HG02884 (cell line): ENCODE measurements around the gene U2AF1L4.
"Not testable (repeated sequence)": the region's sequence is repeated elsewhere in the genome, so short reads cannot be mapped to it uniquely, and the experiment has no call there.

Experiments used
- ATAC-seq: cut with Tn5 transposase; IDR thresholded peaks from one replicate; pipeline ENCODE4 v1.9.1; 2021; ENCODE audit warnings: mild to moderate bottlenecking, moderate library complexity; ENCODE audit not compliant: unreplicated experiment

The U2AF1L4 gene

GRCh38 chr19:35727956-35728706 lies 17.1 kb downstream of the U2AF1L4 start:
- ATAC-seq = no peak

- ATAC-seq = no peak
Observed at GRCh38 chr19:35727053-35727955, 17.9 kb downstream of the U2AF1L4 start.

GRCh38 chr19:35725216-35725861 lies 19.9 kb downstream of the U2AF1L4 start:
- no peak for ATAC-seq

GRCh38 chr19:35724560-35724959 lies 20.7 kb downstream of the U2AF1L4 start:
- no peak for ATAC-seq

- ATAC-seq = not testable (repeated sequence)
Observed at GRCh38 chr19:35724132-35724531, 21.1 kb downstream of the U2AF1L4 start.

GRCh38 chr19:35723671-35724070 lies 21.5 kb downstream of the U2AF1L4 start:
- ATAC-seq = no peak

GRCh38 chr19:35722897-35723296 lies 22.3 kb downstream of the U2AF1L4 start:
- no peak for ATAC-seq

GRCh38 chr19:35722461-35722860 lies 22.8 kb downstream of the U2AF1L4 start:
- ATAC-seq = no peak

- no peak for ATAC-seq
Observed at GRCh38 chr19:35721374-35721773, 23.8 kb downstream of the U2AF1L4 start.

- no peak for ATAC-seq
Observed at GRCh38 chr19:35720648-35721047, 24.6 kb downstream of the U2AF1L4 start.

GRCh38 chr19:35720163-35720524 lies 25.1 kb downstream of the U2AF1L4 start:
- ATAC-seq = no peak

GRCh38 chr19:35719402-35720162 lies 25.6 kb downstream of the U2AF1L4 start:
- no peak for ATAC-seq

GRCh38 chr19:35718345-35719041 lies 26.7 kb downstream of the U2AF1L4 start:
- no peak for ATAC-seq

GRCh38 chr19:35717665-35718344 lies 27.4 kb downstream of the U2AF1L4 start, which contains the start of gene KMT2B:
Gene KMT2B (plus strand): TSS chr19:35718003. CDS start chr19:35718019, 16 bp downstream.
- no peak for ATAC-seq

GRCh38 chr19:35716801-35717664 lies 28.2 kb downstream of the U2AF1L4 start:
- ATAC-seq = peak; percentile 67

GRCh38 chr19:35715981-35716800 lies 29.0 kb downstream of the U2AF1L4 start:
- no peak for ATAC-seq

GRCh38 chr19:35715355-35715809 lies 29.8 kb downstream of the U2AF1L4 start:
- no peak for ATAC-seq
